SK-N-SH treated with all-trans-retinoic acid at 6 μM for 48 hours (cell line): ENCODE data around the gene MYO1H.

Experiments
- ATAC-seq: fragments of 200-7000 bp; cut with Tn5 transposase; 3 replicates; pipeline ENCODE4 v1.9.1; 2020; ENCODE audit warnings: mild to moderate bottlenecking, moderate library complexity
- ARNTL ChIP-seq: fragments of 450-650 bp; formaldehyde crosslinking; IDR thresholded peaks from 2 replicates; pipeline ENCODE4 v1.5.0; 2020; ENCODE audit warnings: low read depth, mild to moderate bottlenecking, moderate library complexity, borderline replicate concordance
- CSDC2 ChIP-seq: fragments of 250-450 bp; sonication (Bioruptor Pico); IDR thresholded peaks from 2 replicates; pipeline ENCODE4 v1.5.0; 2020; ENCODE audit warnings: mild to moderate bottlenecking, moderate library complexity
- ESRRG ChIP-seq: fragments of 250-450 bp; sonication (Bioruptor Pico); IDR thresholded peaks from 2 replicates; pipeline ENCODE4 v1.6.1; 2021; ENCODE audit warnings: mild to moderate bottlenecking
- ISL1 ChIP-seq: fragments of 250-450 bp; sonication (Bioruptor Pico); IDR thresholded peaks from 2 replicates; pipeline ENCODE4 v2.1.2; 2022; ENCODE audit warnings: mild to moderate bottlenecking, moderate library complexity
- OSR1 ChIP-seq: fragments of 250-450 bp; sonication (Bioruptor Pico); IDR thresholded peaks from 2 replicates; pipeline ENCODE4 v1.8.0; 2022; ENCODE audit warnings: moderate library complexity, mild to moderate bottlenecking, inconsistent platforms
- PPARA ChIP-seq: fragments of 250-450 bp; sonication (Bioruptor Pico); IDR thresholded peaks from 2 replicates; pipeline ENCODE4 v1.5.0; 2020; ENCODE audit warnings: mild to moderate bottlenecking, borderline replicate concordance
- RARB ChIP-seq: fragments of 250-450 bp; sonication (Bioruptor Pico); IDR thresholded peaks from 2 replicates; pipeline ENCODE4 v1.8.0; 2021; ENCODE audit warnings: mild to moderate bottlenecking, moderate library complexity
- SNAI2 ChIP-seq: fragments of 250-450 bp; sonication (Bioruptor Pico); IDR thresholded peaks from 2 replicates; pipeline ENCODE4 v1.5.0; 2020; ENCODE audit warnings: mild to moderate bottlenecking, moderate library complexity
- TCF4 ChIP-seq: fragments of 250-450 bp; sonication (Bioruptor Pico); IDR thresholded peaks from 2 replicates; pipeline ENCODE4 v1.8.0; 2021; ENCODE audit warnings: mild to moderate bottlenecking, moderate library complexity, borderline replicate concordance
- ZFP3 ChIP-seq: fragments of 250-450 bp; sonication (Bioruptor Pico); IDR thresholded peaks from 2 replicates; pipeline ENCODE4 v1.5.0; 2020; ENCODE audit warnings: mild to moderate bottlenecking, moderate library complexity
- ZFP30 ChIP-seq: fragments of 450-650 bp; formaldehyde crosslinking; IDR thresholded peaks from 2 replicates; pipeline ENCODE4 v1.5.0; 2022; ENCODE audit warnings: mild to moderate bottlenecking, moderate library complexity
- ZNF565 ChIP-seq: fragments of 450-650 bp; formaldehyde crosslinking; conservative IDR thresholded peaks from 2 replicates; pipeline ENCODE4 v1.5.0; 2020; ENCODE audit warnings: low read depth, mild to moderate bottlenecking, moderate library complexity
- ZNF8 ChIP-seq: fragments of 450-650 bp; formaldehyde crosslinking; IDR thresholded peaks from 2 replicates; pipeline ENCODE4 v1.5.0; 2020; ENCODE audit warnings: mild to moderate bottlenecking, moderate library complexity
- TF ChIP-seq, protein P1 (sequence below): fragments of 250-450 bp; sonication (Bioruptor Pico); IDR thresholded peaks from 2 replicates; pipeline ENCODE4 v1.5.1; 2020; ENCODE audit warnings: low read depth, mild to moderate bottlenecking, moderate library complexity
- TF ChIP-seq, protein P2 (sequence below): fragments of 250-450 bp; sonication (Bioruptor Pico); IDR thresholded peaks from 2 replicates; pipeline ENCODE4 v1.5.1; 2021; ENCODE audit warnings: mild to moderate bottlenecking, moderate library complexity
- TF ChIP-seq, protein P3 (sequence below): fragments of 250-450 bp; sonication (Bioruptor Pico); IDR thresholded peaks from 2 replicates; pipeline ENCODE4 v1.8.0; 2020; ENCODE audit warnings: mild to moderate bottlenecking, moderate library complexity, borderline replicate concordance
- TF ChIP-seq, protein P4 (sequence below): fragments of 250-450 bp; sonication (Bioruptor Pico); IDR thresholded peaks from 2 replicates; pipeline ENCODE4 v1.8.0; 2021; ENCODE audit warnings: low read depth, mild to moderate bottlenecking, moderate library complexity, borderline replicate concordance
- TF ChIP-seq, protein P5 (sequence below): fragments of 250-450 bp; sonication (Bioruptor Pico); IDR thresholded peaks from 2 replicates; pipeline ENCODE4 v1.5.0; 2020; ENCODE audit warnings: mild to moderate bottlenecking, moderate library complexity

The MYO1H gene

DNA sequence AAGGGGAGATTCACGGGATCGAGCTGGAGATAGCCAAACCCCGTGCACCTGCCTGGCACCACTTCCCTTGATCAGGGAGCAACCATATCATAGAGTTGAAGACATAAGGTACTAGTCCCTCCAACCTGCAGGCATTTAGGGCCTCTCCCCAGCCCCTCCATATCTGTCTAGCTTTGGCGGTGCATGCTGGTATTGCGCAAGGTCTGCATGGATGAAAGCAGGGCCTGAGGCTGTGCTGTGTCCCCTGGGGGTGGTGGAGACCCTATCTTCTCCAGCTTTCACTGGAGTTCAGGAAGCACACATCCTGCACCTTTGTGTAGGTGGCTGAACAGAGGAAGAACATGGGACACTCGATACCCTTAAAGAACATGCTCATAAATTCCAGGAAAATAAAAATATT is 82.5 kb downstream of the MYO1H start:
- ATAC-seq = no peak
- TF ChIP-seq RARB (CRISPR knock-in tag) = no peak
- TF ChIP-seq, protein P1, sequence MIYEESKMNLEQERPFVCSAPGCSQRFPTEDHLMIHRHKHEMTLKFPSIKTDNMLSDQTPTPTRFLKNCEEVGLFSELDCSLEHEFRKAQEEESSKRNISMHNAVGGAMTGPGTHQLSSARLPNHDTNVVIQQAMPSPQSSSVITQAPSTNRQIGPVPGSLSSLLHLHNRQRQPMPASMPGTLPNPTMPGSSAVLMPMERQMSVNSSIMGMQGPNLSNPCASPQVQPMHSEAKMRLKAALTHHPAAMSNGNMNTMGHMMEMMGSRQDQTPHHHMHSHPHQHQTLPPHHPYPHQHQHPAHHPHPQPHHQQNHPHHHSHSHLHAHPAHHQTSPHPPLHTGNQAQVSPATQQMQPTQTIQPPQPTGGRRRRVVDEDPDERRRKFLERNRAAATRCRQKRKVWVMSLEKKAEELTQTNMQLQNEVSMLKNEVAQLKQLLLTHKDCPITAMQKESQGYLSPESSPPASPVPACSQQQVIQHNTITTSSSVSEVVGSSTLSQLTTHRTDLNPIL (CRISPR knock-in tag) = no peak
- TF ChIP-seq ZNF8 (CRISPR knock-in tag) = no peak
- TF ChIP-seq PPARA (CRISPR knock-in tag) = no peak
- no peak for TF ChIP-seq SNAI2 (CRISPR knock-in tag)
- TF ChIP-seq OSR1 (CRISPR knock-in tag) = no peak
- no peak for TF ChIP-seq ISL1
- no peak for TF ChIP-seq ZFP3 (CRISPR knock-in tag)
- TF ChIP-seq, protein P2, sequence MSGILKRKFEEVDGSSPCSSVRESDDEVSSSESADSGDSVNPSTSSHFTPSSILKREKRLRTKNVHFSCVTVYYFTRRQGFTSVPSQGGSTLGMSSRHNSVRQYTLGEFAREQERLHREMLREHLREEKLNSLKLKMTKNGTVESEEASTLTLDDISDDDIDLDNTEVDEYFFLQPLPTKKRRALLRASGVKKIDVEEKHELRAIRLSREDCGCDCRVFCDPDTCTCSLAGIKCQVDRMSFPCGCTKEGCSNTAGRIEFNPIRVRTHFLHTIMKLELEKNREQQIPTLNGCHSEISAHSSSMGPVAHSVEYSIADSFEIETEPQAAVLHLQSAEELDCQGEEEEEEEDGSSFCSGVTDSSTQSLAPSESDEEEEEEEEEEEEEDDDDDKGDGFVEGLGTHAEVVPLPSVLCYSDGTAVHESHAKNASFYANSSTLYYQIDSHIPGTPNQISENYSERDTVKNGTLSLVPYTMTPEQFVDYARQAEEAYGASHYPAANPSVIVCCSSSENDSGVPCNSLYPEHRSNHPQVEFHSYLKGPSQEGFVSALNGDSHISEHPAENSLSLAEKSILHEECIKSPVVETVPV = no peak
- TF ChIP-seq, protein P3, sequence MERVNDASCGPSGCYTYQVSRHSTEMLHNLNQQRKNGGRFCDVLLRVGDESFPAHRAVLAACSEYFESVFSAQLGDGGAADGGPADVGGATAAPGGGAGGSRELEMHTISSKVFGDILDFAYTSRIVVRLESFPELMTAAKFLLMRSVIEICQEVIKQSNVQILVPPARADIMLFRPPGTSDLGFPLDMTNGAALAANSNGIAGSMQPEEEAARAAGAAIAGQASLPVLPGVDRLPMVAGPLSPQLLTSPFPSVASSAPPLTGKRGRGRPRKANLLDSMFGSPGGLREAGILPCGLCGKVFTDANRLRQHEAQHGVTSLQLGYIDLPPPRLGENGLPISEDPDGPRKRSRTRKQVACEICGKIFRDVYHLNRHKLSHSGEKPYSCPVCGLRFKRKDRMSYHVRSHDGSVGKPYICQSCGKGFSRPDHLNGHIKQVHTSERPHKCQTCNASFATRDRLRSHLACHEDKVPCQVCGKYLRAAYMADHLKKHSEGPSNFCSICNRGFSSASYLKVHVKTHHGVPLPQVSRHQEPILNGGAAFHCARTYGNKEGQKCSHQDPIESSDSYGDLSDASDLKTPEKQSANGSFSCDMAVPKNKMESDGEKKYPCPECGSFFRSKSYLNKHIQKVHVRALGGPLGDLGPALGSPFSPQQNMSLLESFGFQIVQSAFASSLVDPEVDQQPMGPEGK (CRISPR knock-in tag) = no peak
- TF ChIP-seq, protein P4, sequence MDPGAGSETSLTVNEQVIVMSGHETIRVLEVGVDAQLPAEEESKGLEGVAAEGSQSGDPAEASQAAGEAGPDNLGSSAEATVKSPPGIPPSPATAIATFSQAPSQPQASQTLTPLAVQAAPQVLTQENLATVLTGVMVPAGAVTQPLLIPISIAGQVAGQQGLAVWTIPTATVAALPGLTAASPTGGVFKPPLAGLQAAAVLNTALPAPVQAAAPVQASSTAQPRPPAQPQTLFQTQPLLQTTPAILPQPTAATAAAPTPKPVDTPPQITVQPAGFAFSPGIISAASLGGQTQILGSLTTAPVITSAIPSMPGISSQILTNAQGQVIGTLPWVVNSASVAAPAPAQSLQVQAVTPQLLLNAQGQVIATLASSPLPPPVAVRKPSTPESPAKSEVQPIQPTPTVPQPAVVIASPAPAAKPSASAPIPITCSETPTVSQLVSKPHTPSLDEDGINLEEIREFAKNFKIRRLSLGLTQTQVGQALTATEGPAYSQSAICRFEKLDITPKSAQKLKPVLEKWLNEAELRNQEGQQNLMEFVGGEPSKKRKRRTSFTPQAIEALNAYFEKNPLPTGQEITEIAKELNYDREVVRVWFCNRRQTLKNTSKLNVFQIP (CRISPR knock-in tag) = no peak
- TF ChIP-seq, protein P5, sequence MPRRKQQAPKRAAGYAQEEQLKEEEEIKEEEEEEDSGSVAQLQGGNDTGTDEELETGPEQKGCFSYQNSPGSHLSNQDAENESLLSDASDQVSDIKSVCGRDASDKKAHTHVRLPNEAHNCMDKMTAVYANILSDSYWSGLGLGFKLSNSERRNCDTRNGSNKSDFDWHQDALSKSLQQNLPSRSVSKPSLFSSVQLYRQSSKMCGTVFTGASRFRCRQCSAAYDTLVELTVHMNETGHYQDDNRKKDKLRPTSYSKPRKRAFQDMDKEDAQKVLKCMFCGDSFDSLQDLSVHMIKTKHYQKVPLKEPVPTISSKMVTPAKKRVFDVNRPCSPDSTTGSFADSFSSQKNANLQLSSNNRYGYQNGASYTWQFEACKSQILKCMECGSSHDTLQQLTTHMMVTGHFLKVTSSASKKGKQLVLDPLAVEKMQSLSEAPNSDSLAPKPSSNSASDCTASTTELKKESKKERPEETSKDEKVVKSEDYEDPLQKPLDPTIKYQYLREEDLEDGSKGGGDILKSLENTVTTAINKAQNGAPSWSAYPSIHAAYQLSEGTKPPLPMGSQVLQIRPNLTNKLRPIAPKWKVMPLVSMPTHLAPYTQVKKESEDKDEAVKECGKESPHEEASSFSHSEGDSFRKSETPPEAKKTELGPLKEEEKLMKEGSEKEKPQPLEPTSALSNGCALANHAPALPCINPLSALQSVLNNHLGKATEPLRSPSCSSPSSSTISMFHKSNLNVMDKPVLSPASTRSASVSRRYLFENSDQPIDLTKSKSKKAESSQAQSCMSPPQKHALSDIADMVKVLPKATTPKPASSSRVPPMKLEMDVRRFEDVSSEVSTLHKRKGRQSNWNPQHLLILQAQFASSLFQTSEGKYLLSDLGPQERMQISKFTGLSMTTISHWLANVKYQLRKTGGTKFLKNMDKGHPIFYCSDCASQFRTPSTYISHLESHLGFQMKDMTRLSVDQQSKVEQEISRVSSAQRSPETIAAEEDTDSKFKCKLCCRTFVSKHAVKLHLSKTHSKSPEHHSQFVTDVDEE = no peak
- no peak for TF ChIP-seq ESRRG (CRISPR knock-in tag)

DNA sequence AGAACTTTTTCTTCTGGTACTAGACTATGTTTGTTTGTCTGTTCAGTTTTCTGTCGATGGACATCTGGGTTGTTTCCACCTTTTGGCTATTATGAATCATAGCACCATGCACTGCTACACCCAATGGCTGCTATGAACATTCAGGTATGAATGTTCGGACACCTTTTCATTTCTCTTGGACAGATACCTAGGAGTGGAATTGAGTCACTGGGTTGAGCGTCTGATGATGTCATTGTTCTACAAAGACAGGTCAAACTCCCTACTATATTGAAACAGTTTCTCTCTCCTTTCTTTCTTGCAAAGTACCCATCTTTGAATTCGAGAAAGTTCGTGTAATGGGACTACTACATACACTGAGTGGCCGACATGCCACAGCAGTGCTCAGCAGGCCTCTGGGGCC is 84.7 kb downstream of the MYO1H start:
- ATAC-seq = no peak
- TF ChIP-seq, protein P1 (CRISPR knock-in tag) = no peak
- TF ChIP-seq SNAI2 (CRISPR knock-in tag) = no peak
- TF ChIP-seq, protein P3 (CRISPR knock-in tag) = no peak
- no peak for TF ChIP-seq ZNF565
- TF ChIP-seq ZFP30 (CRISPR knock-in tag) = no peak
- TF ChIP-seq TCF4 (CRISPR knock-in tag) = no peak
- no peak for TF ChIP-seq RARB (CRISPR knock-in tag)
- TF ChIP-seq CSDC2 = no peak
- TF ChIP-seq ARNTL (CRISPR knock-in tag) = no peak
- TF ChIP-seq ESRRG (CRISPR knock-in tag) = no peak
- TF ChIP-seq, protein P4 (CRISPR knock-in tag) = no peak
- TF ChIP-seq, protein P2 = no peak
- TF ChIP-seq, protein P5 = no peak
- TF ChIP-seq OSR1 (CRISPR knock-in tag) = no peak
